Hepatocyte (in vitro differentiated cells): ENCODE results near the gene CNGA3.

Experiments
- EZH2 ChIP-seq: fragments of 200-600 bp; sonication (generic); IDR thresholded peaks from 2 replicates; pipeline ENCODE4 v1.6.1; 2016; ENCODE audit warnings: antibody characterized with exemption, mild to moderate bottlenecking, borderline replicate concordance
- EZH2phosphoT487 ChIP-seq: fragments of 200-600 bp; sonication (generic); IDR thresholded peaks from one replicate; pipeline ENCODE4 v1.6.1; 2018; ENCODE audit warnings: antibody characterized with exemption, mild to moderate bottlenecking, low read depth, moderate library complexity; ENCODE audit not compliant: unreplicated experiment, severe bottlenecking
- TF ChIP-seq, protein P1 (sequence below): fragments of 200-600 bp; sonication (generic); IDR thresholded peaks from 2 replicates; pipeline ENCODE4 v1.5.1; 2016; ENCODE audit warnings: antibody characterized with exemption, mild to moderate bottlenecking; ENCODE audit not compliant: poor library complexity

DNA sequence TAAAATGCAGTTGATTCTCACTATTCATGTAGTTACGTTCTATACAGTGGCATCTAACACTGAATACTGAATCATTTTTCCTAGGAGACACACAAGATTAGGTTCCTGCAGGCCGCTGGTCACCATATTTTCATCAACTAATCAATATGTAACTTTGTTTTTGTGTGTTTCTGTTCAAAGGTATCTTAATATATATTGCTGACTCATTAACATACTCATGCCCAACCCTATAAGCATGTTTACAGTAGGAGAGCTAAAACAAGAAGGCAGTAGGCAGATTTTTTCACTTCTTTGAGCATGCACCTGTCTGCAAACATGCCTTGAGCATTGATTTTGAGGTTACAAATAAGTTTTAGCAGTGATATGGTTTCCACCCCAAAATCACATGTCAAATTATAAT is 30.3 kb upstream of the CNGA3 start:
- TF ChIP-seq, protein P1, sequence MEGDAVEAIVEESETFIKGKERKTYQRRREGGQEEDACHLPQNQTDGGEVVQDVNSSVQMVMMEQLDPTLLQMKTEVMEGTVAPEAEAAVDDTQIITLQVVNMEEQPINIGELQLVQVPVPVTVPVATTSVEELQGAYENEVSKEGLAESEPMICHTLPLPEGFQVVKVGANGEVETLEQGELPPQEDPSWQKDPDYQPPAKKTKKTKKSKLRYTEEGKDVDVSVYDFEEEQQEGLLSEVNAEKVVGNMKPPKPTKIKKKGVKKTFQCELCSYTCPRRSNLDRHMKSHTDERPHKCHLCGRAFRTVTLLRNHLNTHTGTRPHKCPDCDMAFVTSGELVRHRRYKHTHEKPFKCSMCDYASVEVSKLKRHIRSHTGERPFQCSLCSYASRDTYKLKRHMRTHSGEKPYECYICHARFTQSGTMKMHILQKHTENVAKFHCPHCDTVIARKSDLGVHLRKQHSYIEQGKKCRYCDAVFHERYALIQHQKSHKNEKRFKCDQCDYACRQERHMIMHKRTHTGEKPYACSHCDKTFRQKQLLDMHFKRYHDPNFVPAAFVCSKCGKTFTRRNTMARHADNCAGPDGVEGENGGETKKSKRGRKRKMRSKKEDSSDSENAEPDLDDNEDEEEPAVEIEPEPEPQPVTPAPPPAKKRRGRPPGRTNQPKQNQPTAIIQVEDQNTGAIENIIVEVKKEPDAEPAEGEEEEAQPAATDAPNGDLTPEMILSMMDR, result no peak
- no peak for TF ChIP-seq EZH2
- TF ChIP-seq EZH2phosphoT487, result no peak
